Liver (tissue), 9 donors: Measurements from ENCODE around the gene ADCY9. TPM values are rescaled to one million over a fixed set of nuclear protein-coding genes. Genes with fewer than 3 reads are reported as not detected.

Experiments used
- DNase-seq: peaks from one replicate; pipeline ENCODE4 v3.0.0-alpha.2; 2017; ENCODE audit warnings: low spot score
- H3K27ac ChIP-seq, 2 donors: one replicate each; pipeline ENCODE4 v1.7.0; 2013; ENCODE audit warnings: inconsistent platforms in 2 of 2, low read length in 2 of 2, control low read depth in 1 of 2, low read depth in 1 of 2, mild to moderate bottlenecking in 1 of 2
- H3K27me3 ChIP-seq, 4 donors: one replicate each; pipeline versions ENCODE4 v1.6.1 to v1.7.0; 2013; ENCODE audit warnings: low read length in 3 of 4, inconsistent platforms in 1 of 4, mild to moderate bottlenecking in 1 of 4, moderate library complexity in 1 of 4; ENCODE audit not compliant: control insufficient read depth in 4 of 4, insufficient read depth in 4 of 4
- H3K36me3 ChIP-seq, 4 donors: one replicate each; pipeline versions ENCODE4 v1.6.1 to v1.7.0; 2013; ENCODE audit warnings: low read length in 3 of 4, mild to moderate bottlenecking in 3 of 4, low read depth in 1 of 4, moderate library complexity in 1 of 4; ENCODE audit not compliant: control insufficient read depth in 4 of 4, insufficient read depth in 3 of 4
- H3K4me1 ChIP-seq, 4 donors: one replicate each; pipeline versions ENCODE4 v1.6.1 to v1.7.0; 2013; ENCODE audit warnings: low read length in 3 of 4, mild to moderate bottlenecking in 3 of 4, moderate library complexity in 1 of 4; ENCODE audit not compliant: control insufficient read depth in 4 of 4, insufficient read depth in 4 of 4
- H3K4me3 ChIP-seq, 3 donors: one replicate each; pipeline versions ENCODE4 v1.6.1 to v1.7.0; 2013; ENCODE audit warnings: low read length in 3 of 3, control low read depth in 1 of 3, low read depth in 1 of 3, mild to moderate bottlenecking in 1 of 3
- H3K9ac ChIP-seq, 2 donors: one replicate each; pipeline ENCODE4 v1.7.0; 2013; ENCODE audit warnings: low read length in 2 of 2, mild to moderate bottlenecking in 2 of 2, moderate library complexity in 2 of 2, control low read depth in 1 of 2, low read depth in 1 of 2
- H3K9me3 ChIP-seq, 4 donors: one replicate each; pipeline versions ENCODE4 v1.6.1 to v1.7.0; 2013; ENCODE audit warnings: low read length in 3 of 4; ENCODE audit not compliant: control insufficient read depth in 4 of 4
- EGR1 ChIP-seq, 2 donors: IDR thresholded peaks; 2 replicates each; pipeline ENCODE4 v1.6.1; 2016 to 2018; ENCODE audit warnings: antibody characterized with exemption in 2 of 2, low read depth in 2 of 2
- FOXA1 ChIP-seq: IDR thresholded peaks from 2 replicates; pipeline ENCODE4 v1.6.1; 2016; ENCODE audit warnings: antibody characterized with exemption
- FOXA2 ChIP-seq: IDR thresholded peaks from 2 replicates; pipeline ENCODE4 v1.6.1; 2016; ENCODE audit warnings: antibody characterized with exemption
- GABPA ChIP-seq, 2 donors: IDR thresholded peaks in 1 of 2; conservative IDR thresholded peaks in 1 of 2; 2 replicates each; pipeline ENCODE4 v1.6.1; 2016; ENCODE audit warnings: antibody characterized with exemption in 2 of 2, mild to moderate bottlenecking in 1 of 2, moderate library complexity in 1 of 2
- HNF4A ChIP-seq, 2 donors: conservative IDR thresholded peaks; 2 replicates each; pipeline ENCODE4 v1.6.1; 2016; ENCODE audit warnings: antibody characterized with exemption in 2 of 2, mild to moderate bottlenecking in 2 of 2
- HNF4G ChIP-seq: IDR thresholded peaks from 2 replicates; pipeline ENCODE4 v1.6.1; 2016; ENCODE audit warnings: antibody characterized with exemption
- JUND ChIP-seq, 2 donors: IDR thresholded peaks; 2 replicates each; pipeline ENCODE4 v1.6.1; 2016; ENCODE audit warnings: antibody characterized with exemption in 2 of 2
- NR2F2 ChIP-seq: IDR thresholded peaks from 2 replicates; pipeline ENCODE4 v1.6.1; 2016; ENCODE audit warnings: antibody characterized with exemption
- RAD21 ChIP-seq, 2 donors: IDR thresholded peaks; 2 replicates each; pipeline ENCODE4 v1.6.1; 2016; ENCODE audit warnings: antibody characterized with exemption in 2 of 2, mild to moderate bottlenecking in 2 of 2
- RXRA ChIP-seq, 2 donors: IDR thresholded peaks; 2 replicates each; pipeline ENCODE4 v1.6.1; 2017 to 2018; ENCODE audit warnings: antibody characterized with exemption in 2 of 2, mild to moderate bottlenecking in 1 of 2
- SP1 ChIP-seq: IDR thresholded peaks from 2 replicates; pipeline ENCODE4 v1.6.1; 2018; ENCODE audit warnings: antibody characterized with exemption, mild to moderate bottlenecking
- TAF1 ChIP-seq: conservative IDR thresholded peaks from 2 replicates; pipeline ENCODE4 v1.6.1; 2016; ENCODE audit warnings: antibody characterized with exemption, mild to moderate bottlenecking
- YY1 ChIP-seq: IDR thresholded peaks from 2 replicates; pipeline ENCODE4 v1.6.1; 2016; ENCODE audit warnings: antibody characterized with exemption, mild to moderate bottlenecking
- WGBS: extraction: QIAGEN DNeasy Blood & Tissue Kit; methylation state at CpG from one replicate; pipeline ENCODE4 v1.1.7; 2013; 5-methylcytosine and 5-hydroxymethylcytosine counted together
- polyA plus RNA-seq, 2 donors: library from polyadenylated mRNA; stranded (reverse) in 1 of 2; unstranded in 1 of 2; fragments of 200-250 nt in 1 of 2; fragments of >200 nt in 1 of 2; fragmentation: Nextera tagmentation in 1 of 2; extraction: Ambion mirVana in 1 of 2; gene quantifications; one replicate each; pipeline versions ENCODE4 v1.2.1 to v1.2.3, GENCODE V29; 2013 to 2015
- total RNA-seq, 2 donors: library from RNA; depleted of rRNA; stranded (reverse); fragments of >200 nt; gene quantifications; one replicate each; pipeline ENCODE4 v1.2.3, GENCODE V29; 2014
- TF ChIP-seq, protein P1 (sequence below): fragments of 150-350 bp; IDR thresholded peaks from 2 replicates; pipeline ENCODE4 v1.5.1; 2017; ENCODE audit warnings: improper control_type of control experiment, low read depth, low read length; ENCODE audit not compliant: missing input control
- TF ChIP-seq, protein P2 (sequence below): IDR thresholded peaks from 2 replicates; pipeline ENCODE4 v1.6.1; 2016; ENCODE audit warnings: antibody characterized with exemption, mild to moderate bottlenecking
- TF ChIP-seq, protein P3 (sequence below): IDR thresholded peaks from 2 replicates; pipeline ENCODE4 v1.6.1; 2016; ENCODE audit warnings: antibody characterized with exemption
- TF ChIP-seq, protein P4 (sequence below): IDR thresholded peaks from 2 replicates; pipeline ENCODE4 v1.6.1; 2016; ENCODE audit warnings: antibody characterized with exemption
- donor health status: healthy.
- donor health status: healthy.
- donor health status: healthy.
- donor health status: healthy.
- donor health status: healthy.

The ADCY9 gene
- total and polyA plus RNA-seq, 4 donors, result 3.6 to 25.1 (median 11.0) TPM

DNA sequence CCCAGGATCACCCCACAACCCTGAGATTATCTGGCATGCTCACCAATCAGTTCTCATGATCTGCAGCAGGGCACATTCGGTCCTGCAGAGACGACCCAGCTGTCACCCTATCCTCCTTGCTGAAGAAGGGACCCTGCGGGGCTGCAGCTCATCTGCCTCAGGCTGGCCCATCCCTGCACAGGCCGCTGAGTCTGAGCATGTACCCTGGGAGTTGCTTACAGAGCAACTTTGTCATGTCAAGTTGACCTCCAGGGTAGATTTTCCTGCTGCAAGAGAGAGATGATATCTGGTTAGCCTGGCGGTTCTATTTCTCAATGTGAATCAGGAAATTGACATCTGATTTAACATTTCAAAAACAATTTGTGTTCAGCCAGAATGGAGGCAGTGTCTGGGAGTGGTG is 36.0 kb upstream of the ADCY9 start (continued):
- TF ChIP-seq NR2F2, result no peak
- TF ChIP-seq TAF1, result no peak

DNA sequence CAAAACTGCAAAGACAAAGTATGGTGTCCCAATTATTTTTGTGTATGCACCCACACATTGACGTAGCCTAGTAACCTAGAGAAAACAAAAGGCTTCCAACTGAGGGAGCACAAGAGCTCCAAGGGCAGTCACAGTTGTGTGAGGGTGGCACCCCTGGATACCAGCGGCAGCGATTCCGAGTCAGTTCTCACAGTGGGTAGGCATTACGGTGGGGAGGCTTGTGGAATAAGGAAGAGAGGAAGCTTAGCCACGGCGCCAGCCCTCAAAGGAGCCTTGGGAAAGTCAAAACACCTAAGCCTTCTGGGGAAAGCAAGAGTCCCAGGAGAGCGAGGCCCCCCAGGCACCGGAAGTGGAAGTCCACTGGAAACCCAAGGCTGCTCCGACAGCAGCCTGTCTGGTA is 31.0 kb upstream of the ADCY9 start:
- no peaks in the 10 kb centered on the region for H3K27me3 ChIP-seq
- H3K27ac ChIP-seq, result no peak overlapping the region
- no peak for DNase-seq
- no peaks in the 10 kb centered on the region for H3K9me3 ChIP-seq
- H3K4me3 ChIP-seq, result no peak overlapping the region
- H3K9ac ChIP-seq, result no peak overlapping the region
- WGBS, result 94% methylated on average over 10 of the region's 10 CpGs
- TF ChIP-seq, protein P1, sequence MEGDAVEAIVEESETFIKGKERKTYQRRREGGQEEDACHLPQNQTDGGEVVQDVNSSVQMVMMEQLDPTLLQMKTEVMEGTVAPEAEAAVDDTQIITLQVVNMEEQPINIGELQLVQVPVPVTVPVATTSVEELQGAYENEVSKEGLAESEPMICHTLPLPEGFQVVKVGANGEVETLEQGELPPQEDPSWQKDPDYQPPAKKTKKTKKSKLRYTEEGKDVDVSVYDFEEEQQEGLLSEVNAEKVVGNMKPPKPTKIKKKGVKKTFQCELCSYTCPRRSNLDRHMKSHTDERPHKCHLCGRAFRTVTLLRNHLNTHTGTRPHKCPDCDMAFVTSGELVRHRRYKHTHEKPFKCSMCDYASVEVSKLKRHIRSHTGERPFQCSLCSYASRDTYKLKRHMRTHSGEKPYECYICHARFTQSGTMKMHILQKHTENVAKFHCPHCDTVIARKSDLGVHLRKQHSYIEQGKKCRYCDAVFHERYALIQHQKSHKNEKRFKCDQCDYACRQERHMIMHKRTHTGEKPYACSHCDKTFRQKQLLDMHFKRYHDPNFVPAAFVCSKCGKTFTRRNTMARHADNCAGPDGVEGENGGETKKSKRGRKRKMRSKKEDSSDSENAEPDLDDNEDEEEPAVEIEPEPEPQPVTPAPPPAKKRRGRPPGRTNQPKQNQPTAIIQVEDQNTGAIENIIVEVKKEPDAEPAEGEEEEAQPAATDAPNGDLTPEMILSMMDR, result no peak
- TF ChIP-seq FOXA1, result no peak
- TF ChIP-seq RAD21 (IDR thresholded peaks at IDR 0.05), result no peak
- no peak for TF ChIP-seq YY1
- TF ChIP-seq, protein P2, sequence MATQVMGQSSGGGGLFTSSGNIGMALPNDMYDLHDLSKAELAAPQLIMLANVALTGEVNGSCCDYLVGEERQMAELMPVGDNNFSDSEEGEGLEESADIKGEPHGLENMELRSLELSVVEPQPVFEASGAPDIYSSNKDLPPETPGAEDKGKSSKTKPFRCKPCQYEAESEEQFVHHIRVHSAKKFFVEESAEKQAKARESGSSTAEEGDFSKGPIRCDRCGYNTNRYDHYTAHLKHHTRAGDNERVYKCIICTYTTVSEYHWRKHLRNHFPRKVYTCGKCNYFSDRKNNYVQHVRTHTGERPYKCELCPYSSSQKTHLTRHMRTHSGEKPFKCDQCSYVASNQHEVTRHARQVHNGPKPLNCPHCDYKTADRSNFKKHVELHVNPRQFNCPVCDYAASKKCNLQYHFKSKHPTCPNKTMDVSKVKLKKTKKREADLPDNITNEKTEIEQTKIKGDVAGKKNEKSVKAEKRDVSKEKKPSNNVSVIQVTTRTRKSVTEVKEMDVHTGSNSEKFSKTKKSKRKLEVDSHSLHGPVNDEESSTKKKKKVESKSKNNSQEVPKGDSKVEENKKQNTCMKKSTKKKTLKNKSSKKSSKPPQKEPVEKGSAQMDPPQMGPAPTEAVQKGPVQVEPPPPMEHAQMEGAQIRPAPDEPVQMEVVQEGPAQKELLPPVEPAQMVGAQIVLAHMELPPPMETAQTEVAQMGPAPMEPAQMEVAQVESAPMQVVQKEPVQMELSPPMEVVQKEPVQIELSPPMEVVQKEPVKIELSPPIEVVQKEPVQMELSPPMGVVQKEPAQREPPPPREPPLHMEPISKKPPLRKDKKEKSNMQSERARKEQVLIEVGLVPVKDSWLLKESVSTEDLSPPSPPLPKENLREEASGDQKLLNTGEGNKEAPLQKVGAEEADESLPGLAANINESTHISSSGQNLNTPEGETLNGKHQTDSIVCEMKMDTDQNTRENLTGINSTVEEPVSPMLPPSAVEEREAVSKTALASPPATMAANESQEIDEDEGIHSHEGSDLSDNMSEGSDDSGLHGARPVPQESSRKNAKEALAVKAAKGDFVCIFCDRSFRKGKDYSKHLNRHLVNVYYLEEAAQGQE, result no peak
- no peak for TF ChIP-seq SP1
- TF ChIP-seq, protein P3, sequence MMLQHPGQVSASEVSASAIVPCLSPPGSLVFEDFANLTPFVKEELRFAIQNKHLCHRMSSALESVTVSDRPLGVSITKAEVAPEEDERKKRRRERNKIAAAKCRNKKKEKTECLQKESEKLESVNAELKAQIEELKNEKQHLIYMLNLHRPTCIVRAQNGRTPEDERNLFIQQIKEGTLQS, result no peak
- TF ChIP-seq, protein P4, sequence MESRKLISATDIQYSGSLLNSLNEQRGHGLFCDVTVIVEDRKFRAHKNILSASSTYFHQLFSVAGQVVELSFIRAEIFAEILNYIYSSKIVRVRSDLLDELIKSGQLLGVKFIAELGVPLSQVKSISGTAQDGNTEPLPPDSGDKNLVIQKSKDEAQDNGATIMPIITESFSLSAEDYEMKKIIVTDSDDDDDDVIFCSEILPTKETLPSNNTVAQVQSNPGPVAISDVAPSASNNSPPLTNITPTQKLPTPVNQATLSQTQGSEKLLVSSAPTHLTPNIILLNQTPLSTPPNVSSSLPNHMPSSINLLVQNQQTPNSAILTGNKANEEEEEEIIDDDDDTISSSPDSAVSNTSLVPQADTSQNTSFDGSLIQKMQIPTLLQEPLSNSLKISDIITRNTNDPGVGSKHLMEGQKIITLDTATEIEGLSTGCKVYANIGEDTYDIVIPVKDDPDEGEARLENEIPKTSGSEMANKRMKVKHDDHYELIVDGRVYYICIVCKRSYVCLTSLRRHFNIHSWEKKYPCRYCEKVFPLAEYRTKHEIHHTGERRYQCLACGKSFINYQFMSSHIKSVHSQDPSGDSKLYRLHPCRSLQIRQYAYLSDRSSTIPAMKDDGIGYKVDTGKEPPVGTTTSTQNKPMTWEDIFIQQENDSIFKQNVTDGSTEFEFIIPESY, result no peak
- TF ChIP-seq GABPA (IDR thresholded peaks at IDR 0.05 in 1 of 2, conservative IDR thresholded peaks at IDR 0.05 in 1 of 2), result no peak
- TF ChIP-seq FOXA2, result no peak
- TF ChIP-seq HNF4G, result no peak
- TF ChIP-seq RXRA (IDR thresholded peaks at IDR 0.05), result no peak
- TF ChIP-seq EGR1 (IDR thresholded peaks at IDR 0.05; ENCODE audit: low read depth in 2 of 2), result no peak
- TF ChIP-seq JUND (IDR thresholded peaks at IDR 0.05), result no peak
- TF ChIP-seq HNF4A (conservative IDR thresholded peaks at IDR 0.05), result no peak
- no peak for TF ChIP-seq NR2F2
- no peaks in the 10 kb centered on the region for H3K4me1 ChIP-seq
- H3K36me3 ChIP-seq, result no peaks in the 10 kb centered on the region
